Ovary (tissue), 3 donors: ENCODE data around the gene NR2F2.

Source experiments
- EP300 ChIP-seq: sonication (generic); formaldehyde crosslinking; IDR thresholded peaks from one replicate; pipeline ENCODE4 v1.6.1; 2017; ENCODE audit warnings: antibody characterized with exemption
- TF ChIP-seq, protein P1 (sequence below), 3 donors: fragments of 450-650 bp in 2 of 3; fragments of 200-600 bp in 1 of 3; IDR thresholded peaks; one replicate each; pipeline versions ENCODE4 v1.5.1 to v1.8.0; 2016 to 2022; ENCODE audit warnings: antibody characterized with exemption in 3 of 3, mild to moderate bottlenecking in 1 of 3
- donor health status: DM: no; HTN: no; CAD: no.

DNA sequence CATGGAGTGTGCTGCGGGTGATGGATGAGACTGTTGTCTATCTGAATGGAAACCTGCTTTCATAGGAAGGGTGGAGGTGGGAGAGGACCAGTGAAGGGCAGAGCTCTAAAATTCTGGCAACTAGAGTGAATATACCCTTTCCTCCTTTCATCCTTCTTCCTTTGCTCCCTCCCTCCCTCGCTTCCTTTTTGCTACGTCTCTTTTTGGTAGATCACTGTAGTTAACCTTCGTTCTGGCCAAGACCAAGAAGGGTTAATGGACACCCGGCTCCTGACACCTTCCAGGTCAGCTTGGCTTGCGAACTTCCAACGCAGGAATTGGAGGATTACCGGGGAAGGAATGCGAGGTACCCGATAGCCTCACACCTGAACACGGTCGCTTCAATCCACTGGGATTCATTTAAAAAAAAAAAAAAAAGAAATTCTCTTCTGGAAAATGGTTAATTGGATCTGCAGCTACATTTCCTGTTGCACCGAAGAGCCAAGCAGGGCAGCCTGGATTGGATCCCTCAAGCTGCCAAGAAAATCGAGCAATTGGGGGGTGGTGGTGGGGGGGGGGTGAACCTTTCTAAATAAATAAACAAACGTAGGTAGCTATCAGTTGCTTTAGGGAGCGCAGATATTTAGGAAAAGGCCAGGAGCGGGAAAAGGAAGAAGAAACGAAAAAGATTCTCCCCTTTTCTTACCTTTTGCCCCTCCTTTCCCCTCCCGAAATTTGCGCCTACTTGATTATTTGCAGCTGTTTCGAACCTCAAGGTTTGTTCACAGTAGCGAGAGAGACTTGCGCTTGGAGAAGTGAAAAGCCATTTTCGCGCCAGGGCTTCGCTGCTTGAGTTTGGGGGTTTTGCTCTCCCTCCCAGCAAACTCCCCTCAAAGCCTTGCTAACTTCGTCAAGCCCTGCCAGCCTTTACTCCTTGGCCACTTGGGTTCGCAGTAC lies 9.5 kb upstream of the NR2F2 start:
- no peak for TF ChIP-seq EP300
- TF ChIP-seq, protein P1, sequence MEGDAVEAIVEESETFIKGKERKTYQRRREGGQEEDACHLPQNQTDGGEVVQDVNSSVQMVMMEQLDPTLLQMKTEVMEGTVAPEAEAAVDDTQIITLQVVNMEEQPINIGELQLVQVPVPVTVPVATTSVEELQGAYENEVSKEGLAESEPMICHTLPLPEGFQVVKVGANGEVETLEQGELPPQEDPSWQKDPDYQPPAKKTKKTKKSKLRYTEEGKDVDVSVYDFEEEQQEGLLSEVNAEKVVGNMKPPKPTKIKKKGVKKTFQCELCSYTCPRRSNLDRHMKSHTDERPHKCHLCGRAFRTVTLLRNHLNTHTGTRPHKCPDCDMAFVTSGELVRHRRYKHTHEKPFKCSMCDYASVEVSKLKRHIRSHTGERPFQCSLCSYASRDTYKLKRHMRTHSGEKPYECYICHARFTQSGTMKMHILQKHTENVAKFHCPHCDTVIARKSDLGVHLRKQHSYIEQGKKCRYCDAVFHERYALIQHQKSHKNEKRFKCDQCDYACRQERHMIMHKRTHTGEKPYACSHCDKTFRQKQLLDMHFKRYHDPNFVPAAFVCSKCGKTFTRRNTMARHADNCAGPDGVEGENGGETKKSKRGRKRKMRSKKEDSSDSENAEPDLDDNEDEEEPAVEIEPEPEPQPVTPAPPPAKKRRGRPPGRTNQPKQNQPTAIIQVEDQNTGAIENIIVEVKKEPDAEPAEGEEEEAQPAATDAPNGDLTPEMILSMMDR (IDR thresholded peaks at IDR 0.05), result no peak
